IMR-90 (cell line): ENCODE results near the gene ARHGEF12.

ENCODE experiments used
- CEBPB ChIP-seq: IDR thresholded peaks from 2 replicates; pipeline ENCODE4 v1.6.1; 2012; ENCODE audit warnings: low read depth, low read length, improper control_type of control experiment
- MAFK ChIP-seq: IDR thresholded peaks from 2 replicates; pipeline ENCODE4 v1.6.1; 2012; ENCODE audit warnings: low read depth, low read length, improper control_type of control experiment
- POLR2A ChIP-seq: IDR thresholded peaks from 2 replicates; pipeline ENCODE4 v1.6.1; 2012; ENCODE audit warnings: mild to moderate bottlenecking, low read depth, low read length
- TF ChIP-seq, protein P1 (sequence below): conservative IDR thresholded peaks from 2 replicates; pipeline ENCODE4 v1.5.1; 2012; ENCODE audit warnings: mild to moderate bottlenecking, low read depth, low read length, improper control_type of control experiment

DNA sequence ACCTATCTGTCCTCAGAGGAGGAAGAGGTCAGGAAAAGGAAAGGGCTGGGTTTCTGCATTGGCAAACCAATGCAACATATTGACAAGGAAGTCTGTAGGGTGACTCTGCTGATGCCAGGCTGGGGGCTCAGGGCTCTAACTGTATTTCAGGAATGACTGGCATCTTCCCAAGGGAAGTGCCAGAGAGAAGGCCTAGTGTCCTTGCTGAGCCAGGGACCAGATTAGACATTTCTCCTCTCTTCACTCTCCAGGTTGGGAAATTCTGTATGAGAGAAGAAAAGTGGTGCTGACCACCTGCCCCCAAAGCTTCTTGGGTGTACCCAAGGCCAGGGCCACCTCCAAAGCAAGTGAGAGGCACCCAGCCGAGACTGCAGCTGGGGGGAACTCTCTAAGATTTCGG lies 202.5 kb downstream of the ARHGEF12 start:
- TF ChIP-seq, protein P1, sequence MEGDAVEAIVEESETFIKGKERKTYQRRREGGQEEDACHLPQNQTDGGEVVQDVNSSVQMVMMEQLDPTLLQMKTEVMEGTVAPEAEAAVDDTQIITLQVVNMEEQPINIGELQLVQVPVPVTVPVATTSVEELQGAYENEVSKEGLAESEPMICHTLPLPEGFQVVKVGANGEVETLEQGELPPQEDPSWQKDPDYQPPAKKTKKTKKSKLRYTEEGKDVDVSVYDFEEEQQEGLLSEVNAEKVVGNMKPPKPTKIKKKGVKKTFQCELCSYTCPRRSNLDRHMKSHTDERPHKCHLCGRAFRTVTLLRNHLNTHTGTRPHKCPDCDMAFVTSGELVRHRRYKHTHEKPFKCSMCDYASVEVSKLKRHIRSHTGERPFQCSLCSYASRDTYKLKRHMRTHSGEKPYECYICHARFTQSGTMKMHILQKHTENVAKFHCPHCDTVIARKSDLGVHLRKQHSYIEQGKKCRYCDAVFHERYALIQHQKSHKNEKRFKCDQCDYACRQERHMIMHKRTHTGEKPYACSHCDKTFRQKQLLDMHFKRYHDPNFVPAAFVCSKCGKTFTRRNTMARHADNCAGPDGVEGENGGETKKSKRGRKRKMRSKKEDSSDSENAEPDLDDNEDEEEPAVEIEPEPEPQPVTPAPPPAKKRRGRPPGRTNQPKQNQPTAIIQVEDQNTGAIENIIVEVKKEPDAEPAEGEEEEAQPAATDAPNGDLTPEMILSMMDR = no peak
- no peak for TF ChIP-seq MAFK
- TF ChIP-seq CEBPB = no peak
- no peak for TF ChIP-seq POLR2A
